Duodenal mucosa (tissue), 2 donors: ENCODE results near the gene PRG3.
"Not testable (repeated sequence)": the region's sequence is repeated elsewhere in the genome, so short reads cannot be mapped to it uniquely, and the experiment has no call there.

Experiments used
- H3K27ac ChIP-seq: one replicate; pipeline ENCODE4 v1.7.0; 2013; ENCODE audit warnings: low read depth, low read length
- H3K27me3 ChIP-seq, 2 donors: one replicate each; pipeline ENCODE4 v1.7.0; 2013; ENCODE audit warnings: low read length in 2 of 2, control low read depth in 1 of 2; ENCODE audit not compliant: insufficient read depth in 2 of 2, control insufficient read depth in 1 of 2
- H3K36me3 ChIP-seq, 2 donors: one replicate each; pipeline ENCODE4 v1.7.0; 2013; ENCODE audit warnings: low read length in 2 of 2, control low read depth in 1 of 2; ENCODE audit not compliant: insufficient read depth in 2 of 2, control insufficient read depth in 1 of 2
- H3K4me1 ChIP-seq, 2 donors: one replicate each; pipeline ENCODE4 v1.7.0; 2013; ENCODE audit warnings: low read length in 2 of 2, control low read depth in 1 of 2; ENCODE audit not compliant: insufficient read depth in 2 of 2, control insufficient read depth in 1 of 2
- H3K4me3 ChIP-seq, 2 donors: one replicate each; pipeline ENCODE4 v1.7.0; 2013; ENCODE audit warnings: low read length in 2 of 2, low read depth in 1 of 2
- H3K9ac ChIP-seq, 2 donors: one replicate each; pipeline ENCODE4 v1.7.0; 2013; ENCODE audit warnings: low read length in 2 of 2, low read depth in 1 of 2
- H3K9me3 ChIP-seq, 2 donors: one replicate each; pipeline ENCODE4 v1.7.0; 2013; ENCODE audit warnings: low read length in 2 of 2, control low read depth in 1 of 2; ENCODE audit not compliant: control insufficient read depth in 1 of 2

The PRG3 gene

DNA sequence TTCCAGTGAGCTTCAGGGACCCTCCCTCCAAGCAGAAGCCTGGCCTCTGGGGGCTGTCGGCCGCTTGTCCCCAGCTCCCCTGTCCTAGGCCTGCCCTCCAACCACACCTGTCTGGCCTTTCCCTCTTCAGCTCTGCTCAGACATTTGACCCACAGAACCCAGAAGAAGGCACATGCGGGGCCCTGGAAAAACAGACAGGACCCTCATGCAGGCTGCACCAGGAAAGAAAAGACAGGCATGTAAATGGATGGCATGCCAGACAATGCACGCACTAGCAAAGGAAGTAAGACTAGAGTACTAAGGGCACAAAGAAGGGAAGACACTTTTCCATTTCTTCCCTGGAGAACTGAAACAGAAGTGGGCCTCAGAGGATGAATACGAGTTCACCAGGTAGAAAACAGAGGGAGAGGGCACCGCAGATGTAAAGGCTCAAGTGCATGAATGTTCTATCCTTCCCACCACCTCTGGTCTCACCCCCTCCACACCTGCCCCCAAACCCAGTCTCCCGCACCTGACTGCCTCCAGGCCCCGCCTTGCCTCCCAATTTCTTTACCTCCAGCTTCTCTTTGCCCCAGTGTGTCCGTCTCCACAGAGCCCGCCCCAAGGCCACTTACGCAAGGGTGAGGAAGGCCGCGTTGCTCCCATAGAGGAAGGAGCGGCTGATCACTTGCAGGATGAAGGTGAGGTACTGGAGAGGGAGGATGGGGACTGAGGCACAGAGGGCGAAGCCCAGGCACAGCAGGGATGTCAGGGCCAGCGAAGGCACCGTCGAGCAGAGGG, 28.6 kb upstream of the PRG3 start:
- no peaks in the 10 kb centered on the region for H3K27me3 ChIP-seq
- H3K9ac ChIP-seq, result no peak overlapping the region
- H3K9me3 ChIP-seq, result no peaks in the 10 kb centered on the region
- H3K36me3 ChIP-seq, result peaks cover 6 to 21% of the 10 kb centered on the region in 2 donors
- H3K4me3 ChIP-seq, result no peak overlapping the region
- H3K27ac ChIP-seq, result no peak overlapping the region
- no peaks in the 10 kb centered on the region for H3K4me1 ChIP-seq

DNA sequence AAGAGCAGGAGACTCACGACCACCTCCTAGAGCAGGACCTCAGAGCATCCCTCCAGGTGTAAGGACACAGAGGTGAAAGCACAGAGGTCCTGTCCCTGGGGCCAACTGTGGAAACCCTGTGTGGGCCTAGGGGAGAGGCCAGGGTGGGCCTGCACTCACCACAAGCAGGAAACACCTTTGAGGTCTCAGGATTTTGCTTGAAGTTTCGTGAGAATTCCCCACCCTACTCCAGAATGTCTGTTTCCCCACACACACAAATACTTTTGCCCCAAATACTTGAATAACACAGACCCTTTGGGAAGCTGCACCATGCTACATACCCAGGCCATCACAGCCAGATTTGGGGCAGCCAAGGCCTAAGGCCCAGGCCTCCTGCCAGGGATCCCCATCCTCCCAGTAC, 27.8 kb upstream of the PRG3 start:
- no peak overlapping the region for H3K27ac ChIP-seq
- H3K9ac ChIP-seq, result no peak overlapping the region
- no peaks in the 10 kb centered on the region for H3K27me3 ChIP-seq
- no peaks in the 10 kb centered on the region for H3K4me1 ChIP-seq
- H3K36me3 ChIP-seq, result peaks cover 6 to 17% of the 10 kb centered on the region in 2 donors
- H3K9me3 ChIP-seq, result no peaks in the 10 kb centered on the region
- no peak overlapping the region for H3K4me3 ChIP-seq

DNA sequence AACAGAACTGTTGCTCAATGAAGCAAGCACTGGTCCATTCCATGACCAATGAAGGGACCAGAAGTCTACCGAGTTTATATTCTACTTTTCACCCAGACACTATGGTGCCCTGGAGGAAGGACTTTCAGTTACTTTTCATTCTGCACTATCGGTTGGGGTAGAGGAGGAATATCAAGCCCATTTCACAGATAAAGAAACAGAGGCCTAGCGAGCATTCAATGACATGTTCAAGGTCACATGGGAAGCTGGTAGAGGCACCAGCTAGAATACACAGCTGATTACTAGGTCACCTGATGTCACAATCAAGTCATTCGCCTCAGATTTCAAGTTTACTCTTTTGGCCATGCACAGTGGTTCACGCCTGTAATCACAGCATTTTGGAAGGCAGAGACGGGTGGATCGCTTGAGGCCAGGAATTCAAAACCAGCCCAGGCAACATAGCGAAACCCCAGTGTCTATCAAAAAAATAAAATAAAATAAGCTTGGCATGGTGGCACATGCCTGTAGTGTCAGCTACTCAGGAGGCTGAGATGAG, 27.1 kb upstream of the PRG3 start:
- Histone ChIP-seq H3K27ac (no peak overlapping the region), H3K9me3 (no peaks in the 10 kb centered on the region), H3K36me3 (peaks cover 6 to 17% of the 10 kb centered on the region in 2 donors), H3K4me3 (no peak overlapping the region), H3K27me3 (no peaks in the 10 kb centered on the region), H3K4me1 (no peaks in the 10 kb centered on the region), H3K9ac (no peak overlapping the region)

DNA sequence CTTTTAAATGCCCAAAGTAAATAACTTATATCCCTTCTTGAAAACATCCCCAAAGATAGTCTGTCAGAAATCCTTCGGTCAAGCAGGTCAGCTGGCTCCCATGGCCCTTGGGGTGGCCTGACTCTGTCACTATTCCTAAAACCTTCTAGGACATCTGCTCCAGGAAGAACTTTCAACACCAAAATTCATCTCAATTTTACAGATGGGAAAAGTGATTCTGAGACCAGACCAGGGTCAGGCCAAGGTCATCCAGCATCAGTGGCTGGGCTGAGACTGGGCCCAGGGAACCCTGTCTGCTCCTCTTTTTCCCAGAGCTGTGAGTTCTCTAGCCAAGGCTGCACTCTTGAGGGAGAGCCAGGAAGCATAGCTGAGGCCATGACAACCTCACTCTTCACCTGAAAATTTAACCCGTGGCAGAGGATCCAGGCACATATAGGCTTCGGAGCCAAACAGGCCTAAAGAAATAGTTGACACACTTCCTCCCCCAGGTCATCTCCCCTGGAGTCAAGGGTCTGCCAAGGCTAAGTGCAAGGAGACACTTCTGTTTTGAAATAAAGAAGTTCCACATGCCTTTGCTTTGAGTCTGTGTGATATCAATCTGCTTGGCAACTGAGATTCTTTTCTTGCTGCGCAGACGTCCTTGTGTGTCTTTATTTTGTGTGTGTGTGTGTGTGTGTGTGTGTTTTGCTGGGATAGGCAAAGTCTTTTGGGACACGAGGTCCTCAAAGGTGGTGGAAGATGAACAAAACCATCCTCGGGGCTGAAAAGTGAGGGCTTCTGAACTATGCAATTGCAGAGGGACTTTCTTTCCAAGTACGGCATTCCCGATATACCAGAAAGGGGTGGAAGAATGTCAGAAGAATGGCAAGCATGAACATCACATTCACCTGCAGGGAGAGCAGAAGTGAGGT, 26.3 kb upstream of the PRG3 start:
- H3K27ac ChIP-seq, result no peak overlapping the region
- no peak overlapping the region for H3K4me3 ChIP-seq
- peaks cover 6 to 17% of the 10 kb centered on the region in 2 donors for H3K36me3 ChIP-seq
- H3K27me3 ChIP-seq, result no peaks in the 10 kb centered on the region
- no peaks in the 10 kb centered on the region for H3K4me1 ChIP-seq
- H3K9me3 ChIP-seq, result no peaks in the 10 kb centered on the region
- H3K9ac ChIP-seq, result no peak overlapping the region

DNA sequence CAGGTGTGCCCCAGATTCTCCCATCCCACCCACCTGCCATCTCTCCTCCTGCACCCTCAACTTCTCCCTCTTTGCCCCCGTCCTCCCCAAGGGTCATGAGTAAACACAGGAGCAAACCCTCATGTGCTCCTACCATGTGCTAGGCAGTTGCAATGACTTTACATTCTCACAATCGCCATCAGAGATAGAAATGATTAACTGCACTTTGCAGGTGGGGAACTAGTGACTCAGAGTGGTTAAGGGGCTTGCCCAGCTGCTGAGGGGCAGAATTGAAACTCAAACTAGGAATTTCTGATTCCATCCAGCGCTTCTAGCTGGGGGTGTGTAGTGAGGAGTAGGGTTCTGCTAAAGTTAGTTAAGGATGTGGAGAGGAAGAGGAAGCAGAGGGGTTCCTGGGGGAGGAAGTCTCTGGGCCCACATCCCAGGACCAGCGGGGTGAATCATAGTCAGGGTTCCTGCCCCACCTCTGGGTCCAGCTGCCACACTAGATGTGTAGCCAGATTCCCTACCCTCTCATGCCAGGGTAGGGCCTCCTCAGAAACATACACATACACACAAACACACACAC, 25.5 kb upstream of the PRG3 start:
- no peaks in the 10 kb centered on the region for H3K4me1 ChIP-seq
- H3K9ac ChIP-seq, result no peak overlapping the region
- H3K27ac ChIP-seq, result no peak overlapping the region
- no peaks in the 10 kb centered on the region for H3K9me3 ChIP-seq
- peaks cover 6 to 17% of the 10 kb centered on the region in 2 donors for H3K36me3 ChIP-seq
- H3K4me3 ChIP-seq, result no peak overlapping the region
- no peaks in the 10 kb centered on the region for H3K27me3 ChIP-seq

DNA sequence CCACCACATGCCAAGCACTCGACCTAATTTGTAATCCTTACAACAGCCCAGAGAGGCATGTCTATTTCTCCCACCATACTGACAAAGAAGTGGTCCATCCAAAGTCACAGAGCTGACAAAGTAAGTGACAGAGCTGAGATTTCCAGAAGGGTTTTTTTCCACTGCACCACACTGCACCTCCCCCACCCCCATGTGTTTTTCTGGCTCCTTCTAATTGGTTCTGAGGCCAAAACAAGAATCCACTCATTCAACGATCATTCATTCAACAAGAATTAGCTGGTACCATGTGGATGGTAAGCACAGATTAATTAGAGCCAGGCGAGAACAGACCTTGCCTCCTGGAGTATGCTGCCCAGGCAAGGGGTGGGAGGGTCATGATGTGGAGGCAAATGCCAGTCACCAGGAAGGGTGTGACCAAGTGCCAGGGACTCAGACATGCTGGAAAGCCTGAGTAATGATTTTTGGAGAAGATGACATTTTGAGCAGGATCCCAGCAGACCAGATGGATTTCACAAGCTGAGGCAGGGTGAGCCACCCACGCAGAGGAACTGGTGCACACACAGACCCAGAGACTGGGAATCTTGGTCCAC, 24.4 kb upstream of the PRG3 start:
- peaks cover 5 to 17% of the 10 kb centered on the region in 2 donors for H3K36me3 ChIP-seq
- H3K9me3 ChIP-seq, result no peaks in the 10 kb centered on the region
- H3K4me3 ChIP-seq, result no peak overlapping the region
- H3K4me1 ChIP-seq, result no peaks in the 10 kb centered on the region
- H3K27me3 ChIP-seq, result no peaks in the 10 kb centered on the region
- H3K9ac ChIP-seq, result no peak overlapping the region
- H3K27ac ChIP-seq, result no peak overlapping the region

DNA sequence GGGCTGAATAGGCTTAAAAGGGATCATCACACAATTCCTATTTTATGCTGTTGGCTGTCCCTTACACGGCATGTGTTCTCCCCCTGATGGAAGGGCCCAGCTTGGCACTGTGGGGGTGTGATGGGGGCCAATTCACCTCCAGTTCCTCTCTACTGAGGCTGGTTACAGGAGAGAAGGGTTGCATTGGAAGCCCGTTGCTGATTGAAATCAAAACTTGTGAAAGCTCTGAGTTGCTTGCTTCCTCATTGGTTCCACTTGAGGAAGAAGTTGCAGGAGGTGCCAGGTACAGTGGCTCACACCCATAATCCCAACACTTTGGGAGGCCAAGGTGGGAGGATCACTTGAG, 22.8 kb upstream of the PRG3 start:
- no peaks in the 10 kb centered on the region for H3K4me1 ChIP-seq
- H3K36me3 ChIP-seq, result peaks cover 0 to 14% of the 10 kb centered on the region in 2 donors
- no peaks in the 10 kb centered on the region for H3K9me3 ChIP-seq
- H3K27ac ChIP-seq, result no peak overlapping the region
- H3K27me3 ChIP-seq, result no peaks in the 10 kb centered on the region
- no peak overlapping the region for H3K9ac ChIP-seq
- no peak overlapping the region for H3K4me3 ChIP-seq

DNA sequence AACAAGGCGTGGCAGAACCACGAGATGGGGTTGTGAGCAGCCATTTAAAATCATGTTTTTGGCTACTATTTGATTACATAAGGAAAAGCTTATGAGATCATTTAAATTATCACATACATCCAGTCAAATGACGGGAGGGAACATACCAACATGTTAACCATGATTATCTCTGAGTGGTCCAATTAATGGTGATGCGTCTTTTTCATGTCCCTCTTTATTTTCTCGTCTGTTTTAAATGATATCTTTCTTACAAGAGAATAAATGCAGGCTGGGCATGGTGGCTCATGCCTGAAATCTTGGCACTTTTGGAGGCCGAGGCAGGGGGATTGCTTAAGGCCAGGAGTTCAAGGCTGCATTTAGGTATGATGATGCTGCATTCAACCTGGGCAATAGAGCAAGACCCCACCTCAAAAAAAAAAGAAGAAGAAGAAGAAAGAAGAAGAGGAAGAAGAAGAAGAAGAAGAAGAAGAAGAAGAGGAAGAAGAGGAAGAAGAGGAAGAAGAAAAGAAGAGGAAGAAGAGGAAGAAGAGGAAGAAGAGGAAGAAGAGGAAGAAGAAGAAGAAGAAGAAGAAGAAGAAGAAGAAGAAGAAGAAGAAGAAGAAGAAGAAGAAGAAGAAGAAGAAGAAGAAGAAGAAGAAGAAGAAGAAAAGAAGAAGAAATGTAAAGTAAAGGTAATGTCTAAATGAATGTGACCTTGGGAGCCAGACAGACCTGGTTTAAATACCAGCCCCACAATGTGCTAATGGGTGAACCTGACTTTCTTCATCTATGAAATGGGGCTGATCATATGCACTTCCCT, 22.3 kb upstream of the PRG3 start:
- not testable (repeated sequence) for H3K9ac ChIP-seq, H3K27me3 ChIP-seq, H3K4me1 ChIP-seq, H3K4me3 ChIP-seq, H3K27ac ChIP-seq, H3K36me3 ChIP-seq, H3K9me3 ChIP-seq

DNA sequence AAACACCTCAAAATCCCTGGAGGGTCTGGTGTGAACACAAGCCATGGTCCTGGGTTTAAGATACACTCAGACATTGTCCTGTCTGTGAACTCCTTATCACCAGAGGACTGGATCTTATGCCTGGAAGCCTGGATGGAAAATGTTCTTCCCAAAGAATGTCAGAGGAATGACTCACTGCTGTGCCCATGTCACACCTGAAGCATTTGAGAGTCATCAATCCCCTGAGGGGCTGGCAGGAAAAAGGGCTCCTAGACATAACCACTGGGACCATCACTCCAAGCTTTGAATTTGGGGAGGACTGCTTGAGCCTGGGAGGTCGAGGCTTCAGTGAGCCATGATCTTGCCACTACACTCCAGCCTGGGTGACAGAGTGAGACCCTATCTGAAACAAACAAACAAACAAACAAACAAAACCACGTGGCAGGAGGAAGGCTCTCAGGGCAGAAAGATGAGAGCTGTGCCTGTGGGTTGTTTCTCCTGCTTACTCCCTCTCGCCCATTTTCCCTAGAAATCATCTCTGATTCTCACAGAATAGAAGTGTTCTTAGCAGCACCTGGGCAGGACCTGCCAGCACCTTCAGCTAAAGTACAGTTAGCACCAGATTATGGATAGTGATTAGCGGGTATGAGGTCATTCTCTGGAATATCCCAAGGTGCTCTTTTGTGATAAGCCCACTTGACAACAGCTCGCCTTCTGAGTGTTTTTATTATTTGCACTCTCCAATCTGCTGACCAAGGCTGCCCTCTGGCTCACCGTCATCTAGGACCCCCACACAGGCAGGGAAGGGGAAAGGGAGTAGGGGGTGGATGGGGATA, 21.4 kb upstream of the PRG3 start:
- H3K9me3 ChIP-seq, result no peaks in the 10 kb centered on the region
- no peaks in the 10 kb centered on the region for H3K4me1 ChIP-seq
- no peaks in the 10 kb centered on the region for H3K27me3 ChIP-seq
- H3K27ac ChIP-seq, result no peak overlapping the region
- peaks cover 0 to 2% of the 10 kb centered on the region in 2 donors for H3K36me3 ChIP-seq
- H3K4me3 ChIP-seq, result no peak overlapping the region
- no peak overlapping the region for H3K9ac ChIP-seq
